Mesendoderm (in vitro differentiated cells): ENCODE data around the gene MEF2B.
"Not testable (repeated sequence)": the region's sequence is repeated elsewhere in the genome, so short reads cannot be mapped to it uniquely, and the experiment has no call there.

ENCODE experiments used
- DNase-seq: peaks from one replicate; pipeline ENCODE4 v3.0.0; 2013
- H2AK5ac ChIP-seq: 2 replicates; pipeline ENCODE4 v1.6.1; 2013; ENCODE audit warnings: low read length, inconsistent platforms
- H2BK120ac ChIP-seq: 2 replicates; pipeline ENCODE4 v1.6.1; 2013; ENCODE audit warnings: low read depth, mild to moderate bottlenecking, low read length, moderate library complexity, mixed read lengths
- H2BK15ac ChIP-seq: replicated peaks from 2 replicates; pipeline ENCODE4 v1.6.1; 2013; ENCODE audit warnings: low read depth, mild to moderate bottlenecking, moderate library complexity
- H2BK5ac ChIP-seq: 2 replicates; pipeline ENCODE4 v1.6.1; 2013; ENCODE audit warnings: low read length, inconsistent platforms
- H3K18ac ChIP-seq: 2 replicates; pipeline ENCODE4 v1.6.1; 2013; ENCODE audit warnings: mild to moderate bottlenecking, low read length, mixed read lengths
- H3K23ac ChIP-seq: one replicate; pipeline ENCODE4 v1.6.1; 2013; ENCODE audit warnings: low read length
- H3K27ac ChIP-seq: 2 replicates; pipeline ENCODE4 v1.5.1; 2013; ENCODE audit warnings: low read depth, mild to moderate bottlenecking, inconsistent platforms, low read length, moderate library complexity
- H3K27me3 ChIP-seq: 2 replicates; pipeline ENCODE4 v1.6.1; 2013; ENCODE audit warnings: low read length, control low read depth, mild to moderate bottlenecking, inconsistent platforms; ENCODE audit not compliant: insufficient read depth, poor library complexity
- H3K36me3 ChIP-seq: 2 replicates; pipeline ENCODE4 v1.6.1; 2013; ENCODE audit warnings: low read length, inconsistent platforms; ENCODE audit not compliant: control insufficient read depth, insufficient read depth
- H3K4ac ChIP-seq: one replicate; pipeline ENCODE4 v1.6.1; 2013; ENCODE audit warnings: low read depth, mild to moderate bottlenecking, low read length, moderate library complexity
- H3K4me1 ChIP-seq: 2 replicates; pipeline ENCODE4 v1.6.1; 2013; ENCODE audit warnings: low read depth, low read length, inconsistent platforms; ENCODE audit not compliant: control insufficient read depth
- H3K4me2 ChIP-seq: 2 replicates; pipeline ENCODE4 v1.6.1; 2013; ENCODE audit warnings: low read length
- H3K4me3 ChIP-seq: 2 replicates; pipeline ENCODE4 v1.5.1; 2013; ENCODE audit warnings: mild to moderate bottlenecking, low read length
- H3K56ac ChIP-seq: one replicate; pipeline ENCODE4 v1.6.1; 2013; ENCODE audit warnings: low read length
- H3K79me1 ChIP-seq: 2 replicates; pipeline ENCODE4 v1.6.1; 2013; ENCODE audit warnings: low read length, inconsistent platforms
- H3K79me2 ChIP-seq: 2 replicates; pipeline ENCODE4 v1.6.1; 2013; ENCODE audit warnings: mild to moderate bottlenecking, low read length; ENCODE audit not compliant: control insufficient read depth, insufficient read depth
- H3K9ac ChIP-seq: 2 replicates; pipeline ENCODE4 v1.6.1; 2013; ENCODE audit warnings: low read length, inconsistent platforms
- H4K5ac ChIP-seq: one replicate; pipeline ENCODE4 v1.6.1; 2013; ENCODE audit warnings: low read length
- H4K8ac ChIP-seq: one replicate; pipeline ENCODE4 v1.6.1; 2013; ENCODE audit warnings: low read depth, mild to moderate bottlenecking, control low read depth, low read length, moderate library complexity
- WGBS: extraction: QIAGEN DNeasy Blood & Tissue Kit; methylation state at CpG from one replicate; pipeline ENCODE4 v1.1.7; 2013; ENCODE audit warnings: low lambda C conversion rate, missing lambda C conversion rate; ENCODE audit not compliant: insufficient coverage; ENCODE audit errors: extremely low coverage; 5-methylcytosine and 5-hydroxymethylcytosine counted together

The MEF2B gene

DNA sequence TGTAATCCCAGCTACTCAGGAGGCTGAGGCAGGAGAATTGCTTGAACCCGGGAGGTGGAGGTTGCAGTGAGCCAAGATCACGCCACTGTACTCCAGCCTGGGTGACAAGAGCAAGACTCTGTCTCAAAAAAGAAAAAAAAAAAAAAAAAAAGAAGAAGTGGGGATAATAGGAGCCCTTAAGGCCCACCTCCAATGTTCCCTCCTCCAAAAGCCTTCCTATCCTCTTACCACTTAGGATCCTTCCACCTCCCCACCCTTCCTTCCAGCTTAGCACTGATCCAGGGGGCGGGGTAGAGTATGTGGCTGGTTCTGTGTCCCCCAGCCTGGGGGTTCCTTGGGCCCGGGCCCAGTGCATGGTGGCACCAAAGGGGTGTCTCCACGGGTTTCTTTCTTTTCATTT lies 3.2 kb upstream of the MEF2B start:
- not testable (repeated sequence) for H3K4me2 ChIP-seq, H3K18ac ChIP-seq, DNase-seq, H4K5ac ChIP-seq, H3K4me1 ChIP-seq, H3K27me3 ChIP-seq, H2BK120ac ChIP-seq, H3K36me3 ChIP-seq, H2BK5ac ChIP-seq, H3K56ac ChIP-seq, H3K79me2 ChIP-seq, H3K4me3 ChIP-seq, H3K79me1 ChIP-seq, H3K9ac ChIP-seq, H3K4ac ChIP-seq, H3K27ac ChIP-seq, H3K23ac ChIP-seq, H2BK15ac ChIP-seq, H2AK5ac ChIP-seq, H4K8ac ChIP-seq
- WGBS, result no CpG with 5 or more reads among the region's 5 CpGs

DNA sequence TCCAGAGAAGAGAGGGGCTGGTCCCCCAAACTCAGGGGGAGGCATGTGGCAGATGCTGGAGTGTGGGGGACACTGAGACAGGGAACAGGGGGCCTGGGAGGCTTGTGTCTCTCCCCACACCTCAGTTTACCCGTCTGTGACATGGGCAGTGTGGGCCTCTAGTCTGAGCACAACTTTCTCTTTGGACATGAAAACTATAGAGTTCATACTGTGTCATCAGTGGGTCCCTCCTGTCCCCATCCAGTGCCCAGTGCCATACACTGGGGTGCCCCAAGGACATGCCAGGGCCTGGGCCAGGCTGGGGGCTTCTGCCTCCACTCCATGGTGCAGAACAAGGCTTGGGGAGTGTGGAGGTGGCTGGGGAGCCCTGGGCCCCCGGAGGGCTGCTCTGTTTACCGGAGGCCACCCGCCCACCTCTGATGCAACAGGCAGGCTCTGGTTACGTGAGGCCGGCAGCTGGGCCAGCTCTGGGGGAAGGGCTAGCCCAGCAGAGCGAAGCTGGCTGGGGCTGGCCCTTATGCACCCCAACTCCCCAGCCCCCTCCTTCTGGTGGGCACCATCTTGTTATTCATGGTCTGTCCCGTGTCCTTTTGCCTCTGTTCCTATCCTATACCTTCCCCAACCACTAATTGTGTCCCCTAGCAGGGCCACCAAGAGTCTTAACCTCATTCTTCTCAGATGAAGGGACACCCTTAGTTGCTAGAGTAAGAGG lies 1.9 kb upstream of the MEF2B start:
- Histone ChIP-seq H2BK15ac (no peak overlapping the region), H3K4me1 (no peaks in the 10 kb centered on the region), H3K4me3 (no peak overlapping the region), H3K4ac (no peak overlapping the region), H3K23ac (no peak overlapping the region), H3K27me3 (no peaks in the 10 kb centered on the region), H3K18ac (no peak overlapping the region), H3K79me2 (no peaks in the 10 kb centered on the region), H3K36me3 (no peaks in the 10 kb centered on the region), H3K9ac (peak overlapping the region; percentile 11), H3K56ac (peak overlapping the region; percentile 64), H3K79me1 (no peaks in the 10 kb centered on the region), H4K5ac (no peak overlapping the region), H2AK5ac (no peak overlapping the region), H2BK120ac (no peak overlapping the region), H2BK5ac (no peak overlapping the region), H4K8ac (no peak overlapping the region), H3K4me2 (no peak overlapping the region), H3K27ac (no peak overlapping the region)
- DNase-seq, result no peak
- WGBS, result no CpG with 5 or more reads among the region's 8 CpGs

DNA sequence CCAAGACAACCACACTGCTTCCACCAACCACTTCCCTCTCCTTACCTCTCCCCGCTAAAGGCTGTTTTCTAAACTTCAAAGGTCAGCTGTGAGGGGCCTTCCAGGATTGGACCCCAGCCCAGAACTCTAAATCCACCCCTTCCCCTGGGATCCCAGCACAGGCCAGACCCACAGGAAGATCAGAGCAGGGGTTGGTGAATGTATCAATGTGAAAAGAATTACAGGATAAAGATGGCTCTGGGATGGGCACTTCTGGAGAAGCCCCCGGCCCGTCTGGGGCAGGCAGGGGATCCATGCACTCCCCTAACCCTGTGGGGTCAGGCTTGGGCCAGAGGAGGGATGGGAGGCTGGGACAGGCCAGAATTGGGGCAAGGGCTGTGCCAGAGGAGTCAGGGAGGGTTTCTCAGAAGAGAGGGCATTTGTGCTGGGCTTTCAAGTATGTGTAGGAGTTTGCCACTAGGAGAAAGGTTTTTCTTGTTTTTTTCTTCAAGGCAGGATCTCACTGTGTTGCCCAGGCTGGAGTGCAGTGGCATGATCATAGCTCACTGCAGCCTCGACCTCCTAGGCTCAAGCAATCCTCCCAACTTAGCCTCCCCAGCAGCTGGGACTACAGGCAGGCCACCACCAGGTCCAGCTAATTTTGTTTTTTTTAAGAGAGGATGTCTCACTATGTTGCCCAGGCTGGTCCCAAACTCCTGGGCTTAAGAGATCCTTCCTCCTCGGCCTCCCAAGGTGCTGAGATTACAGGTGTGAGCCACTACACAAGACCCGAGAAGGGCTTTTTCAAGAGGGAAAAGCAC lies 1.0 kb upstream of the MEF2B start:
- Histone ChIP-seq H3K4me1 (no peaks in the 10 kb centered on the region), H3K4ac (no peak overlapping the region), H3K9ac (no peak overlapping the region), H4K8ac (no peak overlapping the region), H2AK5ac (no peak overlapping the region), H3K79me1 (no peaks in the 10 kb centered on the region), H2BK5ac (no peak overlapping the region), H2BK120ac (no peak overlapping the region), H3K27me3 (no peaks in the 10 kb centered on the region), H3K56ac (no peak overlapping the region), H3K36me3 (no peaks in the 10 kb centered on the region), H3K18ac (no peak overlapping the region), H4K5ac (no peak overlapping the region), H3K79me2 (no peaks in the 10 kb centered on the region), H3K27ac (no peak overlapping the region), H3K4me3 (no peak overlapping the region), H3K4me2 (no peak overlapping the region), H3K23ac (no peak overlapping the region), H2BK15ac (no peak overlapping the region)
- DNase-seq, result no peak
- no CpG with 5 or more reads among the region's 6 CpGs for WGBS

DNA sequence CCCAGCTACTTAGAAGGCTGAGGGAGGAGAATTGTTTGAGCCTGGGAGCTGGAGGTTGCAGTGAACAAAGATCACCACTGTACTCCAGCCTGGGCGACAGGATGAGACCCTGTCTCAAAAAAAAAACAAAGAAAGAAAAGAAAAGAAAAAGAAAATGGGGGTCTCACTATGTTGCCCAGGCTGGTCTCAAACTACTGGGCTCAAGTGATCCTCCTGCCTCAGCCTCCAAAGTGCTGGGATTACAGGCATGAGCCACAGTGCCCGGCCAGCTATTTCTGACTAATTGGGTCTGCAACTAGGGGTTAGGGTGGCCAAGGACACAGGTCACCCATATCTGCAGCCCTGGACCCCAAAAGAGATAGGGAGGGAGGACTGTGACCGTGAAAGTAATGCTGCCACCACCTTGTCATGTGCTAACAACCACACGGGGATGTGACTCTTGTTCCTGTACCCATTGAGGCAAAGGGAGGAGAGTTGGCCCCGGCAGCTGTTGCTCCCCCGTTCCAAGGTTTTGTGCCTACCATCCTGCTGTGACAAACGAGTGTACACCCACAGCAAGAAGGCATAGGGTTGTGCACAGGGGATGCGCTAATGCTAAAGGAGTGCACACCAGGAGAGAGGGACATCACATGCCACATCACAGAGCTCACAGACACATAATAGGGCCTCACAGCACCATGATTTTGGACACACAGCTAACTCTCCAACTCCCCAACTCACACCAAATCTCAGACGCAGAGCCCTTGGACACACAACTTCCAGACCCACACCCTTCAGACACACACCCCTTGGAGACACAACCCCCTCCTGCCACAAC lies 619 bp downstream of the MEF2B start:
- H3K4me2 ChIP-seq, result no peak overlapping the region
- H3K4me1 ChIP-seq, result no peaks in the 10 kb centered on the region
- H3K18ac ChIP-seq, result no peak overlapping the region
- H2BK120ac ChIP-seq, result no peak overlapping the region
- no peak overlapping the region for H3K27ac ChIP-seq
- H3K9ac ChIP-seq, result no peak overlapping the region
- H3K4me3 ChIP-seq, result no peak overlapping the region
- H2AK5ac ChIP-seq, result no peak overlapping the region
- H3K56ac ChIP-seq, result no peak overlapping the region
- DNase-seq, result no peak
- H3K36me3 ChIP-seq, result no peaks in the 10 kb centered on the region
- H4K8ac ChIP-seq, result no peak overlapping the region
- H2BK5ac ChIP-seq, result no peak overlapping the region
- no peak overlapping the region for H4K5ac ChIP-seq
- no peak overlapping the region for H2BK15ac ChIP-seq
- H3K27me3 ChIP-seq, result no peaks in the 10 kb centered on the region
- no peak overlapping the region for H3K23ac ChIP-seq
- no peaks in the 10 kb centered on the region for H3K79me1 ChIP-seq
- no peak overlapping the region for H3K4ac ChIP-seq
- no CpG with 5 or more reads among the region's 9 CpGs for WGBS
- H3K79me2 ChIP-seq, result no peaks in the 10 kb centered on the region

DNA sequence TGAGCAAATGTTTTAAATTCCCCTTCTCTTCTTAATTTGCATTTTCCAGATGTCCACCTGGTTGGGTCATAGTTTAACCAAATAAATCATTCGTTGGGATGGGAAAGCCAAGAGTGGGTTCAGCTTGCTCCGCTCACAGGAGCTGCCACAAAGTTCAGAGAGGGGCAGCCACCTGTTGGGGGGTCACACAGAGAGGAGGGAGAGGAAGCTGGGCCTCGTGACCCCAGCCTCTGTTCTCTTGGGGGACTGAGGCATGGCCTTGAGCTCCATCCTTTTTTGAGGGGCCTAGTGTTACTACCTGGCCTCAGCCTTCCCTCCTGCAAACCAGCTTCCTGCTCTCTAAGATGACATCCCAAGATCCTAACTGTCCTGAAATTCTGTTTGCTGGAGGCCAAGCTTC lies 2.5 kb downstream of the MEF2B start:
- no peak overlapping the region for H2AK5ac ChIP-seq
- H2BK5ac ChIP-seq, result no peak overlapping the region
- H2BK15ac ChIP-seq, result no peak overlapping the region
- H3K23ac ChIP-seq, result no peak overlapping the region
- no CpG with 5 or more reads among the region's 3 CpGs for WGBS
- no peaks in the 10 kb centered on the region for H3K27me3 ChIP-seq
- H4K5ac ChIP-seq, result no peak overlapping the region
- no peaks in the 10 kb centered on the region for H3K4me1 ChIP-seq
- H3K4me2 ChIP-seq, result no peak overlapping the region
- no peak overlapping the region for H3K56ac ChIP-seq
- H2BK120ac ChIP-seq, result no peak overlapping the region
- no peak for DNase-seq
- no peak overlapping the region for H3K27ac ChIP-seq
- no peak overlapping the region for H3K4ac ChIP-seq
- no peaks in the 10 kb centered on the region for H3K79me2 ChIP-seq
- no peak overlapping the region for H3K4me3 ChIP-seq
- H3K9ac ChIP-seq, result no peak overlapping the region
- H3K79me1 ChIP-seq, result no peaks in the 10 kb centered on the region
- H3K36me3 ChIP-seq, result no peaks in the 10 kb centered on the region
- H4K8ac ChIP-seq, result no peak overlapping the region
- H3K18ac ChIP-seq, result no peak overlapping the region
